AG10803 (cell line): ENCODE data around the gene SMIM1.

Experiments used
- DNase-seq: peaks from one replicate; pipeline ENCODE4 v3.0.0; 2010; ENCODE audit warnings: low read depth
- H3K4me3 ChIP-seq: 2 replicates; pipeline ENCODE4 v1.5.1; 2011; ENCODE audit warnings: mild to moderate bottlenecking, low read length, control low read depth
- CTCF ChIP-seq: conservative IDR thresholded peaks from 2 replicates; pipeline ENCODE4 v1.5.1; 2011; ENCODE audit warnings: mild to moderate bottlenecking, low read length, control low read depth, inconsistent platforms

The SMIM1 gene

GRCh38 chr1:3779912-3780416 is 7.4 kb downstream of the SMIM1 start:
- no peak overlapping the region for H3K4me3 ChIP-seq

GRCh38 chr1:3780901-3781300 is 8.4 kb downstream of the SMIM1 start:
- no peak overlapping the region for H3K4me3 ChIP-seq
- DNase-seq, result no peak
- TF ChIP-seq CTCF, result no peak

More at GRCh38 chr1:3779912-3780416, 7.4 kb downstream of the SMIM1 start:
- DNase-seq, result no peak
- TF ChIP-seq CTCF, result no peak

GRCh38 chr1:3783651-3784474 is 11.3 kb downstream of the SMIM1 start:
- no peak for DNase-seq
- no peak overlapping the region for H3K4me3 ChIP-seq
- TF ChIP-seq CTCF, result no peak

- no peak for DNase-seq
- TF ChIP-seq CTCF, result no peak
- H3K4me3 ChIP-seq, result no peak overlapping the region
Measured at GRCh38 chr1:3785045-3785444, 12.5 kb downstream of the SMIM1 start.

GRCh38 chr1:3785456-3786157 is 13.1 kb downstream of the SMIM1 start:
- TF ChIP-seq CTCF, result no peak
- H3K4me3 ChIP-seq, result no peak overlapping the region
- DNase-seq, result no peak

DNA sequence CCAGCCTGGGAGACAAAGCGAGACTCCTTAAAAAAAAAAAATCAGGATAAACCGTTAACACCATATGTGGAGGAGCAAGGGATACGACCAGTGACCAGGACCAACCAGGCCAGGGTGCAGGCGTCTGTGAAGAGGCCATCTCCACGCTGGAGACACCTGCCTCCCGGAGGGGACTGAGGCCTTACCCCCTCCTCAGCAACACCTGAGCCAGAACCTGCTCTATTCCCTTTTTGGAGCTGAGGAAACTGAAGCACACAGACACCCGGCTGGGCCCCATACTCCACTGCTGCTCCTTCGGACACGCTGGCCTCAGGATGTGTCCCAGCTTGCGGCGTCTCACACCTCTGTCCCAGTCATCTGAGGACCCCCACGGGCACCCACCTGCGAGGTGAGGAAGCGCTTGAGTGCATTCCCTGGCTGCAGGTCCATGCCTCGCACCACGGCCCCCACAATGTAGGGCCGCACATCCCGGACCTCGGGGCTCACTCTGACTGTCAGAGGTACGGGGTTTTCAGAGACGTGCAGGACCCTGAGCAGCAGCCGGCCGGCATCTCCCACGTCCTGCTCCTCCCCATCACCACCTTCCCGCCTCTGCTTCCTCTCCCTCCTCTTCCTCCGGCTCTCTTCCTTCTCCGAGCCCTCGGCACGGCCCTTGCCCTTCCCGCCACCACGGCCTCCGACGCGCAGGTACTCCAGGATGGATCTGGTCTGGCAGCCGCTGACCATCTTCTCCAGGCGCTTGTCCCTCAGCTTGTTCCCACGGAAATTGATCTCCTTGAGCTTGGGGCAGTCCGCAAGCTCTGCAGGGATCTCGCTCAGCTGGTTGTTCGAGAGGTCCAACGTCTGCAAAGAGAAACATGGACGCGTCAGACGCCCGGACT is 14.2 kb downstream of the SMIM1 start:
- no peak overlapping the region for H3K4me3 ChIP-seq
- DNase-seq, result no peak
- no peak for TF ChIP-seq CTCF
